SK-N-SH (cell line): Measurements from ENCODE around the gene UNC5B.

Experiments
- CTCF ChIP-seq: fragments of 200-600 bp; sonication (generic); IDR thresholded peaks from 2 replicates; pipeline ENCODE4 v1.6.1; 2017; ENCODE audit warnings: antibody characterized with exemption, mild to moderate bottlenecking, moderate library complexity
- FOXM1 ChIP-seq: IDR thresholded peaks from 2 replicates; pipeline ENCODE4 v1.4.0; 2012; ENCODE audit warnings: low read depth, mild to moderate bottlenecking
- NRF1 ChIP-seq: IDR thresholded peaks from 2 replicates; pipeline ENCODE4 v1.6.1; 2012; ENCODE audit warnings: low read depth, mild to moderate bottlenecking, low read length
- POLR2AphosphoS5 ChIP-seq: IDR thresholded peaks from 2 replicates; pipeline ENCODE4 v1.6.1; 2012; ENCODE audit warnings: low read depth, low read length
- RAD21 ChIP-seq: IDR thresholded peaks from 2 replicates; pipeline ENCODE4 v1.6.1; 2012; ENCODE audit warnings: mild to moderate bottlenecking, low read length
- RCOR1 ChIP-seq: fragments of 150-350 bp; IDR thresholded peaks from 2 replicates; pipeline ENCODE4 v1.6.1; 2017; ENCODE audit warnings: antibody characterized with exemption, low read length
- RFX5 ChIP-seq: IDR thresholded peaks from 2 replicates; pipeline ENCODE4 v1.6.1; 2012; ENCODE audit warnings: mild to moderate bottlenecking, improper control_type of control experiment, low read length
- RXRA ChIP-seq: IDR thresholded peaks from 2 replicates; pipeline ENCODE4 v1.4.0; 2012; ENCODE audit warnings: low read depth, mild to moderate bottlenecking, borderline replicate concordance
- TAF1 ChIP-seq: IDR thresholded peaks from 2 replicates; pipeline ENCODE4 v1.6.1; 2012; ENCODE audit warnings: low read depth, mild to moderate bottlenecking, low read length, moderate library complexity, borderline replicate concordance
- YY1 ChIP-seq: IDR thresholded peaks from 2 replicates; pipeline ENCODE4 v1.4.0; 2012; ENCODE audit warnings: low read depth, mild to moderate bottlenecking

DNA sequence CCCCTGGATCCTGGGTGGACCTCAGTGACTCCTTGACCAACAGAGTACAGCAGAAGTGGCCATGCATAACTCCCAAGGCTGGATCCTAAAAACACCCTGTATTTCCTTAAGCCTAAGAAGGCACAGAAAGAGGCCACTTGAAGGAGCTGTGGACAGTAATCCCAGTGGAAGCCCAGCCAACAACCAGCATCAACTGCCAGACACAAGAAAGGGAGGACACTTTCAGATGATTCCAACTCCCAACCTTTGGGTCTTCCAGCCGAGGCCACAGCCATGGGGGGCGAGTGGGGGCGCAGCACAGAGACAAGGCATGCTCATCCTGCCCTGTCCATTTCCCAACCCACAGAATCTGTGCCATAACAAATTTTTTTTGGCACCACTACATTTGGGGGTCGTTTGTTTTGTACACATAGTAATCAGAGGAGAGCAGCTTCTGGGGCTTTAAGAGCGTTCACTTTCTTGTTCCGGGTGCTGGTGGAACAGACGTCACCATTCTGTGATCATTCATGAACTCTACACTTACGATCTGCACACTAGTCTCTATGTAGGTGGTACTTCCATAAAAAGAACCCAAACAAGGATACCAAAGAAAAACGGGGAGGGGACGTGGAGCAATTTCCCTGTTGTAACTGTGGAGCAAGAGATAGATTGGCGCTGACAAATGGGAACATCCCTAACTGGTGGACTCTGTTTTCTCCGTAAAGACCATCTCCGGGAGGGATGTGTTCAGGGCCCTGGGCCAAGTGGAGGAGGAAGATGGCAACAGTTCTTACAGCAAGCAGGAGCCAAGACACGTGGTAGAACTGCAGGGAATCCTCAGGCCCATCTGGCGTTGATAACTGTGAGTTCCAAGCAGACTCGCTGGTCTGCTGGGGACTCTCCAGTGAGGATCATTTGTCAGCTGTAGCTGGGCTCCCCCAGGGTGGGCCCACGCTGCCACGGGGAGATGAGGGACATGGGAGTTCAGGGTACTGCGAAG is 100.7 kb downstream of the UNC5B start:
- no peak for TF ChIP-seq CTCF
- TF ChIP-seq NRF1, result no peak
- TF ChIP-seq FOXM1, result no peak
- no peak for TF ChIP-seq RFX5
- no peak for TF ChIP-seq TAF1
- no peak for TF ChIP-seq POLR2AphosphoS5
- no peak for TF ChIP-seq YY1
- no peak for TF ChIP-seq RCOR1
- TF ChIP-seq RXRA, result no peak
- no peak for TF ChIP-seq RAD21
